Peyer's patch (tissue), 4 donors: ENCODE measurements around the gene SELENOP. TPM values are rescaled to one million over a fixed set of nuclear protein-coding genes. Genes with fewer than 3 reads are reported as not detected.
A peak's percentile ranks its signal among the peaks of the same experiment; 100 is the strongest.

Experiments
- DNase-seq, 3 donors: peaks; one replicate each; pipeline ENCODE4 v3.0.0-alpha.2; 2017 to 2019
- H3K27ac ChIP-seq, 4 donors: fragments of 200-600 bp; sonication (generic); one replicate each; pipeline ENCODE4 v1.5.1; 2016 to 2019
- H3K27me3 ChIP-seq, 2 donors: fragments of 200-600 bp; sonication (generic); one replicate each; pipeline ENCODE4 v1.5.1; 2019
- H3K36me3 ChIP-seq, 3 donors: fragments of 200-600 bp; sonication (generic); one replicate each; pipeline ENCODE4 v1.5.1; 2016 to 2019
- H3K4me1 ChIP-seq, 4 donors: fragments of 200-600 bp; sonication (generic); one replicate each; pipeline ENCODE4 v1.5.1; 2016 to 2019
- H3K4me3 ChIP-seq, 4 donors: fragments of 200-600 bp; sonication (generic); 1 replicate in 3 of 4; 2 replicates in 1 of 4; pipeline ENCODE4 v1.5.1; 2016 to 2019; ENCODE audit warnings: mild to moderate bottlenecking in 1 of 4
- H3K9me3 ChIP-seq, 4 donors: fragments of 200-600 bp; sonication (generic); one replicate each; pipeline ENCODE4 v1.5.1; 2016 to 2019; ENCODE audit warnings: mild to moderate bottlenecking in 1 of 4
- POLR2A ChIP-seq, 2 donors: fragments of 450-650 bp; IDR thresholded peaks; one replicate each; pipeline ENCODE4 v1.5.1; 2017; ENCODE audit warnings: antibody characterized with exemption in 2 of 2, mild to moderate bottlenecking in 2 of 2, moderate library complexity in 2 of 2
- total RNA-seq, 4 donors: library from RNA; depleted of rRNA; stranded (reverse); fragments of >200 nt; gene quantifications; one replicate each; pipeline ENCODE4 v1.1.0, GENCODE V29; 2016
- TF ChIP-seq, protein P1 (sequence below), 6 experiments: fragments of 450-650 bp in 4 of 6; fragments of 200-600 bp in 2 of 6; sonication (generic) in 1 of 6; IDR thresholded peaks; one replicate each; pipeline ENCODE4 v1.5.1; 2017 to 2019; ENCODE audit warnings: antibody characterized with exemption in 6 of 6, mild to moderate bottlenecking in 3 of 6, moderate library complexity in 1 of 6

SELENOP gene
- total RNA-seq, 4 donors from 2014 or later: 404 to 5,297 (median 1,595) TPM

GRCh38 chr5:42756606-42757601 lies 54.8 kb downstream of the SELENOP start, which contains the start of gene CCDC152:
Gene CCDC152 (plus strand): TSS chr5:42756818. CDS start chr5:42759122, 2,304 bp downstream.
- peak within 1 kb of the TSS in 3 of 4 donors; percentile 1 to 25 (median 13) for H3K4me3 ChIP-seq
- no peak for TF ChIP-seq POLR2A (IDR thresholded peaks at IDR 0.05)
- TF ChIP-seq, protein P1, sequence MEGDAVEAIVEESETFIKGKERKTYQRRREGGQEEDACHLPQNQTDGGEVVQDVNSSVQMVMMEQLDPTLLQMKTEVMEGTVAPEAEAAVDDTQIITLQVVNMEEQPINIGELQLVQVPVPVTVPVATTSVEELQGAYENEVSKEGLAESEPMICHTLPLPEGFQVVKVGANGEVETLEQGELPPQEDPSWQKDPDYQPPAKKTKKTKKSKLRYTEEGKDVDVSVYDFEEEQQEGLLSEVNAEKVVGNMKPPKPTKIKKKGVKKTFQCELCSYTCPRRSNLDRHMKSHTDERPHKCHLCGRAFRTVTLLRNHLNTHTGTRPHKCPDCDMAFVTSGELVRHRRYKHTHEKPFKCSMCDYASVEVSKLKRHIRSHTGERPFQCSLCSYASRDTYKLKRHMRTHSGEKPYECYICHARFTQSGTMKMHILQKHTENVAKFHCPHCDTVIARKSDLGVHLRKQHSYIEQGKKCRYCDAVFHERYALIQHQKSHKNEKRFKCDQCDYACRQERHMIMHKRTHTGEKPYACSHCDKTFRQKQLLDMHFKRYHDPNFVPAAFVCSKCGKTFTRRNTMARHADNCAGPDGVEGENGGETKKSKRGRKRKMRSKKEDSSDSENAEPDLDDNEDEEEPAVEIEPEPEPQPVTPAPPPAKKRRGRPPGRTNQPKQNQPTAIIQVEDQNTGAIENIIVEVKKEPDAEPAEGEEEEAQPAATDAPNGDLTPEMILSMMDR (IDR thresholded peaks at IDR 0.05): no peak
- peak in 1 of 3 donors; percentile 43 for DNase-seq

GRCh38 chr5:42753099-42753498 lies 58.6 kb downstream of the SELENOP start:
- no peak for TF ChIP-seq POLR2A (IDR thresholded peaks at IDR 0.05)
- TF ChIP-seq, protein P1 (IDR thresholded peaks at IDR 0.05): no peak
- no peaks in the 10 kb centered on the region for H3K36me3 ChIP-seq

More at GRCh38 chr5:42756606-42757601, 54.8 kb downstream of the SELENOP start, which contains the start of gene CCDC152:
- H3K36me3 ChIP-seq: no peaks in the 10 kb centered on the region
- no peaks in the 10 kb centered on the region for H3K27me3 ChIP-seq
- no peaks in the 10 kb centered on the region for H3K4me1 ChIP-seq
- H3K27ac ChIP-seq: no peak within 1 kb of the TSS
- H3K9me3 ChIP-seq: no peaks in the 10 kb centered on the region

DNA sequence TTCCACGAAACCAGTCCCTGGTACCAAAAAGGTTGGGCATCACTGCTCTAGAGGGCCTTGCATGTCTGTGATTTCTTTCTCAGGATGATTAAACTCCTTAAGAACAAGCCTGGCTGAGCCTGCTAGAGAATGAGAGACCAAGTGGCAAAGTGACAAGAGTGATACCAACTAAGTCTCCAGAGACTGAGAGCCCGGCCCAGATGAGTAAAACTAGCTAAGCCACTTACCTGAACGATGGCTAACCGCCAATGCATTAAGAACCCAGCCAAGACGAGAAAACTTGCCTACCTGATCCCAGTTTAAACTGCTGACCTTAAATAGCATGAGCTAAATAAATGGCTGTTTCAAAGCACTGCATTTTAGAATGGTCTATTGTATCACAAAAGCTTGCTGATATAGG lies 60.6 kb downstream of the SELENOP start:
- Histone ChIP-seq H3K4me1 (no peaks in the 10 kb centered on the region), H3K27ac (no peak overlapping the region), H3K9me3 (no peaks in the 10 kb centered on the region), H3K36me3 (no peaks in the 10 kb centered on the region), H3K4me3 (no peak overlapping the region), H3K27me3 (no peaks in the 10 kb centered on the region)
- TF ChIP-seq, protein P1 (IDR thresholded peaks at IDR 0.05): no peak
- TF ChIP-seq POLR2A (IDR thresholded peaks at IDR 0.05): no peak
- DNase-seq: no peak

More at GRCh38 chr5:42753099-42753498, 58.6 kb downstream of the SELENOP start:
- no peaks in the 10 kb centered on the region for H3K4me1 ChIP-seq
- H3K4me3 ChIP-seq: no peak overlapping the region
- H3K9me3 ChIP-seq: no peaks in the 10 kb centered on the region
- no peak for DNase-seq
- H3K27ac ChIP-seq: no peak overlapping the region
- no peaks in the 10 kb centered on the region for H3K27me3 ChIP-seq

DNA sequence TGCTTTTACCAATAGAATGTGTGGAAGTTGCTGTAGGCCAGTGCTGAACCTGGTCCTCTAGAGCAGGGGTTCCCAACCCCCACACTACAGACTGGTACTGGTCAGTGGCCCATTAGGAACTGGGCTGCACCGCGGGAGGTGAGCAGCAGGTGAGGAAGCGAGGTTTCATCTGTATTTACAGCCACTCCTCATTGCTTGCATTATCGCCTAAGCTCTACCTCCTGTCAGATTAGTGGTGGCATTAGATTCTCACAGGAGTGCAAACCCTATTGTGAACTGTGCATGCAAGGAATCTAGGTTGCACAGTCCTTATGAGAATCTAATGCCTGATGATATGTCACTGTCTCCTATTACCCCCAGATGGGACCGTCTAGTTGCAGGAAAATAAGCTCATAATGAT lies 61.2 kb downstream of the SELENOP start:
- TF ChIP-seq POLR2A (IDR thresholded peaks at IDR 0.05): no peak
- TF ChIP-seq, protein P1 (IDR thresholded peaks at IDR 0.05): no peak
- Histone ChIP-seq H3K9me3 (no peaks in the 10 kb centered on the region), H3K4me3 (no peak overlapping the region), H3K36me3 (no peaks in the 10 kb centered on the region), H3K4me1 (no peaks in the 10 kb centered on the region), H3K27ac (no peak overlapping the region), H3K27me3 (no peaks in the 10 kb centered on the region)
- DNase-seq: no peak

Other genes with a start within 250 kb of the SELENOP start
- gene CCDC152, start 55.1 kb downstream of the SELENOP start, total RNA-seq: under 1 TPM in 1 of 4 donors, not detected in 3; 0.40 TPM
- gene ANXA2R, start 228.4 kb upstream of the SELENOP start, total RNA-seq: 10 to 100 TPM in 1 of 4 donors, 1 to 10 TPM in 3; 3.9 to 18.2 (median 5.8) TPM